CD4-positive, alpha-beta T cell treated with Interleukin-6 for 4 hours (primary cell): ENCODE data around the gene CEBPB.

Source experiments
- DNase-seq: peaks from one replicate; pipeline ENCODE4 v3.0.0-alpha.2; 2020; ENCODE audit warnings: mixed read lengths

Gene CEBPB

DNA sequence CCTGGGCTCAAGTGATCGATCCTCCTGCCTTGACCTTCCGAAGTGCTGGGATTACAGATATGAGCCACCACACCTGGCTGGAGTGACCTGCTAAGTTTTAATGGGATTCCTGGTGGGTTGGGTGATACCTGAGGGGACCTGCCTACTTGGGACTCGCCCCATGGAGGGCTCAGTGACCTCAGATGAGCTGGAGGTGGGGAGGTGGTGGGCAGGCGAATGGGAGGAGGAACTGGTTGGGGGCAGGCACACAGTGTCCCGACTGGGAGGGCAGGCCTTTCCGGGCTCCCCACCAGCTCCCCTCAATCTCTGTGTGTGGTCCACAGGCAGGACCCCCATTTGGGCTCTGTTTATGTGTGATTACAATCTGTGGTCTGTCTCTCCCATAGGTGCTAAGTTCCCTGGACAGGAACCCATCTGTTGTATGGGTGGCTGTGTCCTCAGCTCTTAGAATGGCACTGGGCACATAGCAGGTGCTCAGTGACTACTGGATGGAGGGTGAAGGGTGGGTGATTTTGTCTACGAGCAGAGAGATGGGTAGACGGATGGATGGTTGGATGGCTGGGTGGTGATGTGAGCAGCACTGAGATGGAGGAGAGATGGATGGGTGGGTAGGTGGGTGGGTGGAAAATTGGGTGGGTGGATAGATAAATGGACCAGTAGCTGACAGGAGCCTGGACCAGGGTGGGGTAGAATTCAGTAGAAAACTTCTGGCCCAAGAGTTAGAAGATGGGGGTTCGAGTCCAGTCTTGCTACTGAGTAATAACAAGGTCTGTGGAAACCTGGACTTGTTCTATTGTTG is 23.8 kb downstream of the CEBPB start:
- DNase-seq: no peak

- DNase-seq: no peak
Observed at GRCh38 chr20:50215101-50215690, 24.6 kb downstream of the CEBPB start.

GRCh38 chr20:50215926-50216325 is 25.3 kb downstream of the CEBPB start:
- no peak for DNase-seq

GRCh38 chr20:50216543-50217206 is 26.0 kb downstream of the CEBPB start:
- DNase-seq: no peak

DNA sequence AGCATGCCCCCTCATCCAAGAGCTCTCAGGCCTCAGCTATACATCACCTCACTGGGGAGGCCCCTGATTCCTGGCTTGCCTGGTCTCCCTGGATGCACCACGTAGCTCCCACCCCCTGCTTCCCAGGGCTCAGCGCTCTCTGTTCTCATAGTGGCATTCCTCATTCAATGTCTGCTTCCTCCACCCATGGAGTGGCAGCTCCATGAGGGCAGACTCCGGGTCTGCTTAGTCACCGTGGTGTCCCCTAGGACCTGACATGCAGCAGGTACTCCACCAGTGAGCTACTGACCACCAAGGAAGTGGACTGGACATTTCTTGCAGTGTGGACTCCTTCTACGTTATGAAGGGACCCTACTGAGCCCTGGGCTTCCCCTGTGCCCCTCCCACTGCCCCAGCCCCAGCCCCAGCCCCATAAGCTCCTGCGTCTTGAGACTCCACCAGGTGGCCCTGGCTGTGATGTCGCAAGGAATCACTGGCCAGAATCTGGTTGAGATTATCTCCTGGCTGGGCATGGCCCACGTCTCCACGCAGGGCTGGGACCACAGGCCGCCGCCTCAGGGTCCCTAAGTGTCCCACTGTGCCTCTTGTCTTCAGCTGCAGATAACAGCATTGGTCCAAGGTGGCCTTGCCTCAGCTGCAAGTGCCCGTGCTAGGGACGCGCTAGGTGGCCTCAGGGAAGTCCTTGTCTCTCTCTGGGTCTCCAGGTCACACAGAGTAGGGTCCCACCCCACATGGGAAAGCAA is 26.7 kb downstream of the CEBPB start:
- no peak for DNase-seq

DNA sequence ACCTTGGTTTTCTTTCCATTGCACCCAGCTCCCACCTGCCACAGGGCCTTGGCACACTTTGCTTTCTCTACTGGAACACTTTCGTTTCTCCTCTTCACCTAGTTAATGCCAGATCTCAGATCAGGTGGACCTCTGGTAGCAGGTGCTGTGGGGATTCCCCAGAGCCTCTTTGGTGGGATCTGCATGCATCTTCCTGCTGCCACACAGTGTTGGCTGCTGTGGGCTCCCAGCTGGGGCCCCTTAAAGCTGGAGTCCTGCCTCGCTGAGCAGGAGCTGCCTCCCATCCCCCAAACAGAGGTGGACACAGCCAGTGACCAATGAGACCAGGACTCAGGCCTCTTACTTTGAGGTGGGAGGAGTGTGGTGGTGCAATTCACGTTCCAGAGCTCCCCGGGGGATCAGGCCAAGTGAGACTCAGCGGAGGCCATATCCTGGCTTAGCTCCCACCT is 28.4 kb downstream of the CEBPB start:
- no peak for DNase-seq

DNA sequence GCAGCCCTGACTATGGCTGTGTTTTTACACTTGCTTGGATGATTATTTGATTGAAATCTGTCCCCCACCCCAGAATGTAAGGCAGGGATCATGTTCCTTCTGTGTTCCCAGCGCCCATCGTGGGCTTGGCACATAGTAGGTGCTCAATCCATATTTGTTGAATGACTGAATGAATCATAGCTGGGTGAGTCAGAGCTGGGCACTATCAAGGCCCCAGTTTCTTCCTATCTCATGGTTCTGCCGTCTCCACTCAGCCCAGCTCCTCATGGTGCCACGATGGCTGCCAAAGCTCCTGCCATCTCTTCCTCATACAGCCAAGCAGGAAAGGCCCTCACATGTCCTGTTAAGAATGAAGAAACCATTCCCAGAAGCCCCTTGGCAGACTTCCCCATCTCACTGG is 29.0 kb downstream of the CEBPB start:
- no peak for DNase-seq

GRCh38 chr20:50220093-50220893 is 29.7 kb downstream of the CEBPB start:
- DNase-seq: no peak

GRCh38 chr20:50220894-50221365 is 30.3 kb downstream of the CEBPB start:
- DNase-seq: no peak

DNA sequence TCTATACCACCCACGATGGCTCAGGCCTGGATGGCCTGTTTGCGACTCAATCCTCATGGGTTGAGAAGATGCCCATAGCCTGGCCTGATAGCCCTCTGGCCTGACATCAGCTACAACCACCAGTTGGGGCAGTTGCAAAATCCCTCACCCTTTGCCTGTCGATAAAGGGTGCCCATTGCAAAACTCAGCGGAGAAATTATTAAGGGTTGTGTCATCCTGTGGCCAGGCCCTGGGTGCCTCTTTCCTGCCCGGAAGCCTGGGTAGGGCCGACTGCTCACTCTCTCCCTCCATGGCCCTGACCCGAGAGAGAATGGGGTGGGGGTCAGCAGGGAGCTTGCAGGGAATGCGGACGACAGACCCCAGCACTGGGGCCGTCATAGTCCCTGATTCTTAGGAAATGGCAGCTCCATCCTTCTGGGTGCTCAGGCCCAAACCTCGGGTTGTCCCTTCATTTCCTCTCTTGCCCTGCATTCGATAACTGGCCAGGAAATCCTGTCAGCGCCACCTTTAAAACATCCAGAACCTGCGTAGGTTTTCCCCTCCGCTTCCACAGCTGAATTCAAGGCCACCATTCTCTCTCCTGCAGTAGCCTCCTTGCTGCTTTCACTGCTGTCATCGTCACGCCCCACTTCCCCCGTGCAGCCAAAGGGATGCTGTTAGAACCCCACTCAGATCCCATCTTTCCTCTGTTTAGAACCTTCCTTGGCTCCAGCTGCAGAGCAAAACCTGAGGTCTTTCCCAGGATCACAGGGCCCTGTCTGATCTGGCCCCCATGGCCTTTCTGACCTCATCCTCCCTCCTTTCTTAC is 31.1 kb downstream of the CEBPB start:
- DNase-seq: no peak

DNA sequence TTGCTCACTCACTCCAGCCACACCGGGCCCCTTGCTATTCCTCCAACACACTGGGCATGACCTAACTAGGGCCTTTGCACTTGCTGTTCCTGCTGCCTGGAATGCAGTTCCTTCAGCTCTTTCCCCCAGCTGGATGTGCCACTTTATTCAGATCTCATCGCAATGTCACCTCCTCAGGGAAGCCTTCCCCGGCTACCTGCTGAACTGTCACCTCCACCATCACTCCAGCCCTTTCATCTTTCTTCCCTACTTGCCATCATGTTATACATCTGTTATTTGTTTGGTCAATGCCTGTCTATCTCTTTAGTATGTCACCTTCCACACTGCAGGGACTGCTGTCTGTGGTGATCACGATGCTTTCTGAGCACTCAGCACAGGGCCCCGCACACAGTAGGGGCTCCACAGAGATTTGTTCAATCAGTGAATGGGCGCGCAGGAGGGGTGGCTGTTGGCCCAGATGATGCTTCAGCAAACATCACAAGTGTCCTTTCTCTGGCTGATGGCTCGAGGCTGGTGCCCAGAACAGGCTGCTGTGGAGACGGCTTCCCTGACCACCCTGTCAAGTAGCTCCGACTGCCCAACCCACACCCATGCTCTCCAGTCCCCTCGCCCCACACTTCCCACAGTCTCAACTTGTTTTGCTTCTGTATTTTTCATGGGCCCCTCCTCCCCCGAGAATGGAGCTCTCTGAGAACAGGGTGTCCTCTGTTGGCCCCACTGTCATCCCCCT is 31.8 kb downstream of the CEBPB start:
- DNase-seq: no peak

DNA sequence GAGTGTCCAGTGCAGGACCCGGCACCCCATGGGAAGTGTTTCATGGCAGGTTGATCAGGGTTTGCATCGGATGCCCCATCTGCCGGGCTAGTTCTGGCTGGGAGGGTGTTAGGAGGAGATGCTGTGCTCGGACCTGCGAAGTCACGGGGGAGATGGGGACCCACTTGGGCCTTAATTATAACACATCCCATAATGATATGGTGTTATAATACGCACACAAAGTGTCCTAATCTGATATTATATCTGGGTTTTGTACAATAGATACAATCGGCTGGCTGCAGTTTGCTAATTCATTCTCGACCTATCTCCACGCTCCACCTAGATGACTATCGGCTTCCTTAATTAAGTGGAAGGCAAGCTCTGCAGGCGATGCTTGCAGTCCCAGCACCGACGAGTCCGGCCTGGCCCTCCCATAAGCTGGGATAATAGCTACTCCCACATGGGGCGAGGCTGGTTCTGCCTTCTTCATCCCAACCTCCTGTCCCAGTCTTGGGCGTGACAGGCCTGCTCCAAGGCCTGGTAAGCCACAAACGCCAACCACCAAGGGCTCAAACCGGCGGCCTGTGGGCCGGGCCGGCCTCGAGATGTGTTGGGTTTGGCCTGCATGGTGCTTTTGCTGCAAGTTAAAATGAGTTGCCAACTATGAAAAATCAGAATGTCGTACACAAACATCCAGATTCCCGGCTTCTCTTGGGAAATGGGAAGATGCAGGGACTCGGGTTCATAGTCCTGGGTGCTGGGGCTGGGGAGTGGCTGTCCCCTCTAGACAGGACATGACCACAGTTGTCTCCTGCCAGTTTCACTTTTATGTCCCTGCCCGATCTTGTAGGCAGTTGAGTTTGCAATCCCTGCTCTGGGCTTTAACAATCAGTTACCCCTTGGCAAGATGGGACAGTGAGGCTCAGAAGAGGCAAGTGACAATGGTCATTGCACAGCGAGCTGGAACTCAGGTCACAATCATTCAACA is 32.7 kb downstream of the CEBPB start:
- DNase-seq: no peak

- no peak for DNase-seq
Observed at GRCh38 chr20:50224052-50224451, 33.4 kb downstream of the CEBPB start.

- DNase-seq: no peak
Observed at GRCh38 chr20:50224531-50225255, 34.1 kb downstream of the CEBPB start.

DNA sequence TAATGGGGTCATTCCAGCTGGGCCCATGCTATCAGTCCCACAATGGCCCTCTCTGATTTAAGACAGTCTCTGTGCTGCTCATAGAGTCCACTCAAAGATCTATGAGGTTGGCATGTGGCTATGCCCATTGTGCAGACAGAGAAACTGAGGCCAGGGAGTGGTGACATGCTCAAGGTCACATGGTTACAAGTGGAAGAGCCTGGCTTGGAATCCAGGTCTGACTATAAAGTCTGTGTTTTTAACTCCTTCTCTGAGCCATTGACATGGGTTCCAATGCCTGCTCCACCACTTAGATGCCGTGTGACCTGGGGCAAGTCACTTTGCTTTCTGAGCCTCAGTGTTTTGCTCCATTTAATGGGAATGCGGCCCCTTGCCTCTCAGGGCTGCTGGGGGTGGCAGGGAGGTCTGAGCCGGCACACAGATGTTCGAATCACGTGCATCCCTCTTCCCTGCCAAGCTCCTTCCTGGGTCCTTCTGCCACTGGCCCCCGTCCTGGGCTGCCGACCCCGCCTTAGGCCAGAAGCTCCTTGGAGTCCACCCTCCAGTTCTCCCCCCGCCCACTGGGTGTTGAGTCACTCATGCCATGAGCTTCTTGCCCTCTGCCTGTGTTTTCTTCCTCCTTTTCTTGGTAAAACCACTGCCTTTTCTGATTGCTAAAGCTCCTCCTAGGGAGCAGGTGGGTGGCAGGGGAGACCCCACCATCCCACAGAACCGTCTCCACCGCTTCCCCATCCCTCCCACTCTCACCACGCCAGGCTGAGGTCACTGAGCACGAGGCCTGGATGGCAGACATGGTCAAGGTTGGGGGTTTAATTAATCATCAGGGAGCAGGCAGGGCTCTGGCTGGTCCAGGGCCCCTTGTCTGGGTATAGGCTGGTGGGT is 35.7 kb downstream of the CEBPB start:
- DNase-seq: no peak

GRCh38 chr20:50227506-50227905 is 36.9 kb downstream of the CEBPB start:
- no peak for DNase-seq

GRCh38 chr20:50229156-50229607 is 38.6 kb downstream of the CEBPB start:
- no peak for DNase-seq

DNA sequence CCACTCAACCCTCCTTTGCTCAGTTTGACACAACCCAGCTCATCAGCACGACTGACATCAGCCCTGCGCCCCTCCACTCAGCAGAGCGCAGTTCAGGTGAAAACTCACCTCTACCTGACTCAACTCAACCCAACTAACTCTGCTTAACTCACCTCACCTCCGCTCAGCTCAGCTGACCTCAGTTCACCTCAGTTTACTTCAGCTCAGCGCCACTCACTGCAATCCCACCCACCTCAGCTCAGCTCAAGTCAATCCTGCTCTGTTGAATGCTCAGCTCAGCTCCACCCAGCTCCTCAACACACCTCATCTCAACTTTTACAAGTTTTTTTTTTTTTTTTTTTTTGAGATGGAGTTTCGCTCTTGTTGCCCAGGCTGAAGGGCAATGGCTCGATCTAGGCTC is 39.6 kb downstream of the CEBPB start:
- no peak for DNase-seq
